K562 (cell line): Measurements from ENCODE around the gene SLC7A8. TPM values are rescaled to one million over a fixed set of nuclear protein-coding genes. Genes with fewer than 3 reads are reported as not detected.

Experiments used
- NFXL1 ChIP-seq: fragments of 450-650 bp; formaldehyde crosslinking; IDR thresholded peaks from 2 replicates; pipeline ENCODE4 v1.4.0; 2021; ENCODE audit warnings: mild to moderate bottlenecking
- RBFOX2 ChIP-seq: fragments of 200-400 bp; formaldehyde crosslinking; IDR thresholded peaks from 2 replicates; pipeline ENCODE4 v1.6.1; 2017; ENCODE audit warnings: low read depth, mild to moderate bottlenecking, low read length, moderate library complexity
- RBM17 ChIP-seq: fragments of 200-400 bp; formaldehyde crosslinking; IDR thresholded peaks from 2 replicates; pipeline ENCODE4 v1.6.1; 2017; ENCODE audit warnings: low read depth, mild to moderate bottlenecking, low read length, borderline replicate concordance
- SNRNP70 ChIP-seq: fragments of 200-400 bp; formaldehyde crosslinking; optimal IDR thresholded peaks from 2 replicates; pipeline ENCODE3; 2017; ENCODE audit warnings: low read depth, low read length
- ZNF274 ChIP-seq: IDR thresholded peaks from 2 replicates; pipeline ENCODE4 v1.6.1; 2011; ENCODE audit warnings: low read depth, mild to moderate bottlenecking, low read length, moderate library complexity, borderline replicate concordance
- ZNF695 ChIP-seq: fragments of 450-650 bp; formaldehyde crosslinking; IDR thresholded peaks from 2 replicates; pipeline ENCODE4 v1.4.0; 2020; ENCODE audit warnings: mild to moderate bottlenecking, moderate library complexity
- ZNF707 ChIP-seq: fragments of 250-450 bp; sonication (Bioruptor Pico); conservative IDR thresholded peaks from 2 replicates; pipeline ENCODE4 v1.8.0; 2022; ENCODE audit warnings: inconsistent platforms, mild to moderate bottlenecking, moderate library complexity
- polyA plus RNA-seq, 8 experiments: library from polyadenylated mRNA; depleted of rRNA in 4 of 8; stranded (reverse) in 5 of 8; unstranded in 3 of 8; fragments of >200 nt; fragmentation: Nextera tagmentation in 2 of 8; fragmentation: Illumina TruSeq in 1 of 8; extraction: Ambion mirVana in 2 of 8; extraction: Trizol in 1 of 8; gene quantifications; 2 replicates each; pipeline versions ENCODE4 v1.2.1 to v1.2.3, GENCODE V29; 2011 to 2014; ENCODE audit warnings: inconsistent platforms in 1 of 8, missing spikeins in 1 of 8
- total RNA-seq, 7 experiments: library from RNA; depleted of rRNA in 6 of 7; stranded (reverse); fragments of >200 nt in 6 of 7; fragmentation: Illumina TruSeq in 2 of 7; extraction: Trizol in 2 of 7; gene quantifications; 2 replicates each; pipeline versions ENCODE4 v1.2.1 to v1.2.3, GENCODE V29; 2011 to 2021; ENCODE audit warnings: low replicate concordance in 1 of 7
- TF ChIP-seq, protein P1 (sequence below), 2 experiments: fragments of 450-650 bp in 1 of 2; sonication (generic) in 1 of 2; formaldehyde crosslinking in 1 of 2; IDR thresholded peaks; 2 replicates each; pipeline versions ENCODE4 v1.7.1 to v1.9.0; 2016 to 2022; ENCODE audit warnings: inconsistent platforms in 1 of 2, mild to moderate bottlenecking in 1 of 2, missing genetic modification reagents in 1 of 2
- TF ChIP-seq, protein P2 (sequence below): fragments of 250-450 bp; sonication (Bioruptor Pico); IDR thresholded peaks from 2 replicates; pipeline ENCODE4 v1.8.0; 2021; ENCODE audit warnings: mild to moderate bottlenecking, moderate library complexity
- TF ChIP-seq, protein P3 (sequence below): sonication (generic); formaldehyde crosslinking; IDR thresholded peaks from 2 replicates; pipeline ENCODE4 v1.8.1; 2023; ENCODE audit warnings: mild to moderate bottlenecking, missing genetic modification reagents
- TF ChIP-seq, protein P4 (sequence below): fragments of 250-450 bp; sonication (Bioruptor Pico); IDR thresholded peaks from 2 replicates; pipeline ENCODE4 v1.4.0; 2020
- TF ChIP-seq, protein P5 (sequence below), 2 experiments: fragments of 200-800 bp in 1 of 2; sonication (Bioruptor generic) in 1 of 2; sonication (generic) in 1 of 2; formaldehyde crosslinking in 1 of 2; IDR thresholded peaks in 1 of 2; conservative IDR thresholded peaks in 1 of 2; 2 replicates each; pipeline versions ENCODE4 v1.5.0 to v1.6.1; 2016 to 2020; ENCODE audit warnings: missing compliant biosample characterization in 1 of 2, missing genetic modification characterization in 1 of 2, missing genetic modification reagents in 1 of 2

SLC7A8 gene
- total and polyA plus RNA-seq, 9 of the 15 experiments (the other 6 are each of a cell fraction or from before 2014, with no cell fraction given): 2.0 to 33.0 (median 6.0) TPM

DNA sequence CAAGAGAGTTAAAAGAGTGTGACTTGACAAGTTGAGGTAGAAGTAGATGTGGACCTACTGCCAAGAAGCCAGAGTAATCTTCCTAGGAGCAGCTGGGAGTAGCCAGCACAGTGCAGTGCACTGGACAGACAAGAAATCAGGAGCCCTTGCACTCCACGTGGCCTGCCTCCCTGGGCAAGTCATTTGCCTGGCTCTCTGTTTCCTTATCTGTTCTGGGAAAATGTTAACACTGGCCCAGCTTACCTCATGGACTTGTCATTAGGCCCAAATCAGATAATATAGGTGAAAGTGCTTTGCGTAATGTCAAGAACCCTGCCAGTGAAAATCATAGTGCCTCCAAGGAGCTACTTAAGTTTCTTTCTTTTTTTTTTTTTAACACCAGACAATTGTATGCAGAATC, 19.2 kb downstream of the SLC7A8 start (continued):
- TF ChIP-seq, protein P1, sequence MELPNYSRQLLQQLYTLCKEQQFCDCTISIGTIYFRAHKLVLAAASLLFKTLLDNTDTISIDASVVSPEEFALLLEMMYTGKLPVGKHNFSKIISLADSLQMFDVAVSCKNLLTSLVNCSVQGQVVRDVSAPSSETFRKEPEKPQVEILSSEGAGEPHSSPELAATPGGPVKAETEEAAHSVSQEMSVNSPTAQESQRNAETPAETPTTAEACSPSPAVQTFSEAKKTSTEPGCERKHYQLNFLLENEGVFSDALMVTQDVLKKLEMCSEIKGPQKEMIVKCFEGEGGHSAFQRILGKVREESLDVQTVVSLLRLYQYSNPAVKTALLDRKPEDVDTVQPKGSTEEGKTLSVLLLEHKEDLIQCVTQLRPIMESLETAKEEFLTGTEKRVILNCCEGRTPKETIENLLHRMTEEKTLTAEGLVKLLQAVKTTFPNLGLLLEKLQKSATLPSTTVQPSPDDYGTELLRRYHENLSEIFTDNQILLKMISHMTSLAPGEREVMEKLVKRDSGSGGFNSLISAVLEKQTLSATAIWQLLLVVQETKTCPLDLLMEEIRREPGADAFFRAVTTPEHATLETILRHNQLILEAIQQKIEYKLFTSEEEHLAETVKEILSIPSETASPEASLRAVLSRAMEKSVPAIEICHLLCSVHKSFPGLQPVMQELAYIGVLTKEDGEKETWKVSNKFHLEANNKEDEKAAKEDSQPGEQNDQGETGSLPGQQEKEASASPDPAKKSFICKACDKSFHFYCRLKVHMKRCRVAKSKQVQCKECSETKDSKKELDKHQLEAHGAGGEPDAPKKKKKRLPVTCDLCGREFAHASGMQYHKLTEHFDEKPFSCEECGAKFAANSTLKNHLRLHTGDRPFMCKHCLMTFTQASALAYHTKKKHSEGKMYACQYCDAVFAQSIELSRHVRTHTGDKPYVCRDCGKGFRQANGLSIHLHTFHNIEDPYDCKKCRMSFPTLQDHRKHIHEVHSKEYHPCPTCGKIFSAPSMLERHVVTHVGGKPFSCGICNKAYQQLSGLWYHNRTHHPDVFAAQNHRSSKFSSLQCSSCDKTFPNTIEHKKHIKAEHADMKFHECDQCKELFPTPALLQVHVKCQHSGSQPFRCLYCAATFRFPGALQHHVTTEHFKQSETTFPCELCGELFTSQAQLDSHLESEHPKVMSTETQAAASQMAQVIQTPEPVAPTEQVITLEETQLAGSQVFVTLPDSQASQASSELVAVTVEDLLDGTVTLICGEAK (IDR thresholded peaks at IDR 0.05): no peak
- TF ChIP-seq, protein P1 (CRISPR knock-in tag; IDR thresholded peaks at IDR 0.05): no peak
- TF ChIP-seq RBFOX2 (no peak), NFXL1 (CRISPR knock-in tag) (no peak), ZNF707 (no peak), ZNF274 (no peak), ZNF695 (CRISPR knock-in tag) (no peak), SNRNP70 (no peak), RBM17 (no peak)
- TF ChIP-seq, protein P2, sequence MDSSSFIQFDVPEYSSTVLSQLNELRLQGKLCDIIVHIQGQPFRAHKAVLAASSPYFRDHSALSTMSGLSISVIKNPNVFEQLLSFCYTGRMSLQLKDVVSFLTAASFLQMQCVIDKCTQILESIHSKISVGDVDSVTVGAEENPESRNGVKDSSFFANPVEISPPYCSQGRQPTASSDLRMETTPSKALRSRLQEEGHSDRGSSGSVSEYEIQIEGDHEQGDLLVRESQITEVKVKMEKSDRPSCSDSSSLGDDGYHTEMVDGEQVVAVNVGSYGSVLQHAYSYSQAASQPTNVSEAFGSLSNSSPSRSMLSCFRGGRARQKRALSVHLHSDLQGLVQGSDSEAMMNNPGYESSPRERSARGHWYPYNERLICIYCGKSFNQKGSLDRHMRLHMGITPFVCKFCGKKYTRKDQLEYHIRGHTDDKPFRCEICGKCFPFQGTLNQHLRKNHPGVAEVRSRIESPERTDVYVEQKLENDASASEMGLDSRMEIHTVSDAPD (CRISPR knock-in tag): no peak
- TF ChIP-seq, protein P3, sequence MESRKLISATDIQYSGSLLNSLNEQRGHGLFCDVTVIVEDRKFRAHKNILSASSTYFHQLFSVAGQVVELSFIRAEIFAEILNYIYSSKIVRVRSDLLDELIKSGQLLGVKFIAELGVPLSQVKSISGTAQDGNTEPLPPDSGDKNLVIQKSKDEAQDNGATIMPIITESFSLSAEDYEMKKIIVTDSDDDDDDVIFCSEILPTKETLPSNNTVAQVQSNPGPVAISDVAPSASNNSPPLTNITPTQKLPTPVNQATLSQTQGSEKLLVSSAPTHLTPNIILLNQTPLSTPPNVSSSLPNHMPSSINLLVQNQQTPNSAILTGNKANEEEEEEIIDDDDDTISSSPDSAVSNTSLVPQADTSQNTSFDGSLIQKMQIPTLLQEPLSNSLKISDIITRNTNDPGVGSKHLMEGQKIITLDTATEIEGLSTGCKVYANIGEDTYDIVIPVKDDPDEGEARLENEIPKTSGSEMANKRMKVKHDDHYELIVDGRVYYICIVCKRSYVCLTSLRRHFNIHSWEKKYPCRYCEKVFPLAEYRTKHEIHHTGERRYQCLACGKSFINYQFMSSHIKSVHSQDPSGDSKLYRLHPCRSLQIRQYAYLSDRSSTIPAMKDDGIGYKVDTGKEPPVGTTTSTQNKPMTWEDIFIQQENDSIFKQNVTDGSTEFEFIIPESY: no peak
- TF ChIP-seq, protein P4, sequence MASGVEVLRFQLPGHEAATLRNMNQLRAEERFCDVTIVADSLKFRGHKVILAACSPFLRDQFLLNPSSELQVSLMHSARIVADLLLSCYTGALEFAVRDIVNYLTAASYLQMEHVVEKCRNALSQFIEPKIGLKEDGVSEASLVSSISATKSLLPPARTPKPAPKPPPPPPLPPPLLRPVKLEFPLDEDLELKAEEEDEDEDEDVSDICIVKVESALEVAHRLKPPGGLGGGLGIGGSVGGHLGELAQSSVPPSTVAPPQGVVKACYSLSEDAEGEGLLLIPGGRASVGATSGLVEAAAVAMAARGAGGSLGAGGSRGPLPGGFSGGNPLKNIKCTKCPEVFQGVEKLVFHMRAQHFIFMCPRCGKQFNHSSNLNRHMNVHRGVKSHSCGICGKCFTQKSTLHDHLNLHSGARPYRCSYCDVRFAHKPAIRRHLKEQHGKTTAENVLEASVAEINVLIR (CRISPR knock-in tag): no peak
- TF ChIP-seq, protein P5, sequence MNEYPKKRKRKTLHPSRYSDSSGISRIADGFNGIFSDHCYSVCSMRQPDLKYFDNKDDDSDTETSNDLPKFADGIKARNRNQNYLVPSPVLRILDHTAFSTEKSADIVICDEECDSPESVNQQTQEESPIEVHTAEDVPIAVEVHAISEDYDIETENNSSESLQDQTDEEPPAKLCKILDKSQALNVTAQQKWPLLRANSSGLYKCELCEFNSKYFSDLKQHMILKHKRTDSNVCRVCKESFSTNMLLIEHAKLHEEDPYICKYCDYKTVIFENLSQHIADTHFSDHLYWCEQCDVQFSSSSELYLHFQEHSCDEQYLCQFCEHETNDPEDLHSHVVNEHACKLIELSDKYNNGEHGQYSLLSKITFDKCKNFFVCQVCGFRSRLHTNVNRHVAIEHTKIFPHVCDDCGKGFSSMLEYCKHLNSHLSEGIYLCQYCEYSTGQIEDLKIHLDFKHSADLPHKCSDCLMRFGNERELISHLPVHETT (CRISPR knock-in tag; conservative IDR thresholded peaks at IDR 0.05 in 1 of 2, IDR thresholded peaks at IDR 0.05 in 1 of 2): no peak
